Esophagus squamous epithelium (tissue), 5 donors: ENCODE measurements around the gene CHD2. TPM values are rescaled to one million over a fixed set of nuclear protein-coding genes. Genes with fewer than 3 reads are reported as not detected.

Experiments used
- DNase-seq: peaks from one replicate; lab custom pipeline; 2025; lab: John Stamatoyannopoulos, UW
- H3K27ac ChIP-seq, 4 donors: fragments of 200-600 bp; sonication (generic); one replicate each; pipeline ENCODE4 v1.5.1; 2016 to 2019; ENCODE audit warnings: mild to moderate bottlenecking in 1 of 4
- H3K27me3 ChIP-seq, 4 donors: fragments of 200-600 bp; sonication (generic); 1 replicate in 3 of 4; 2 replicates in 1 of 4; pipeline versions ENCODE4 v1.5.1 to v1.6.0; 2017 to 2021; ENCODE audit warnings: antibody characterized with exemption in 1 of 4
- H3K36me3 ChIP-seq, 3 donors: fragments of 200-600 bp; sonication (generic); one replicate each; pipeline ENCODE4 v1.5.1; 2016 to 2019
- H3K4me1 ChIP-seq, 3 donors: fragments of 200-600 bp; sonication (generic); one replicate each; pipeline ENCODE4 v1.5.1; 2017 to 2019
- H3K4me3 ChIP-seq, 4 donors: fragments of 200-600 bp; sonication (generic); 1 replicate in 3 of 4; 2 replicates in 1 of 4; pipeline ENCODE4 v1.5.1; 2016 to 2019; ENCODE audit warnings: mild to moderate bottlenecking in 2 of 4, moderate library complexity in 1 of 4
- H3K9me3 ChIP-seq, 3 donors: fragments of 200-600 bp; sonication (generic); one replicate each; pipeline ENCODE4 v1.5.1; 2016 to 2019
- POLR2A ChIP-seq, 4 donors: fragments of 450-650 bp; IDR thresholded peaks; one replicate each; pipeline ENCODE4 v1.6.1; 2017; ENCODE audit warnings: antibody characterized with exemption in 4 of 4, mild to moderate bottlenecking in 4 of 4, moderate library complexity in 3 of 4
- WGBS, 2 donors: methylation state at CpG; one replicate each; pipeline ENCODE4 v1.1.5; 2018; 5-methylcytosine and 5-hydroxymethylcytosine counted together
- intact Hi-C: fragments of 100-400 bp; cut with DNase I; formaldehyde crosslinking; loops from one replicate; pipeline ENCODE4 v1.15.0; 2022
- total RNA-seq, 4 donors: library from RNA; depleted of rRNA; stranded (reverse); fragments of >200 nt; gene quantifications; one replicate each; pipeline ENCODE4 v1.1.0, GENCODE V29; 2016
- TF ChIP-seq, protein P1 (sequence below), 6 experiments: fragments of 450-650 bp in 4 of 6; fragments of 200-600 bp in 2 of 6; sonication (generic) in 2 of 6; IDR thresholded peaks; one replicate each; pipeline ENCODE4 v1.5.1; 2016 to 2019; ENCODE audit warnings: antibody characterized with exemption in 6 of 6, mild to moderate bottlenecking in 4 of 6, moderate library complexity in 4 of 6
- donor health status: DM: yes; HTN: yes; CAD: no.

CHD2 gene
- total RNA-seq, 4 donors from 2014 or later: 36.1 to 132 (median 74.8) TPM

DNA sequence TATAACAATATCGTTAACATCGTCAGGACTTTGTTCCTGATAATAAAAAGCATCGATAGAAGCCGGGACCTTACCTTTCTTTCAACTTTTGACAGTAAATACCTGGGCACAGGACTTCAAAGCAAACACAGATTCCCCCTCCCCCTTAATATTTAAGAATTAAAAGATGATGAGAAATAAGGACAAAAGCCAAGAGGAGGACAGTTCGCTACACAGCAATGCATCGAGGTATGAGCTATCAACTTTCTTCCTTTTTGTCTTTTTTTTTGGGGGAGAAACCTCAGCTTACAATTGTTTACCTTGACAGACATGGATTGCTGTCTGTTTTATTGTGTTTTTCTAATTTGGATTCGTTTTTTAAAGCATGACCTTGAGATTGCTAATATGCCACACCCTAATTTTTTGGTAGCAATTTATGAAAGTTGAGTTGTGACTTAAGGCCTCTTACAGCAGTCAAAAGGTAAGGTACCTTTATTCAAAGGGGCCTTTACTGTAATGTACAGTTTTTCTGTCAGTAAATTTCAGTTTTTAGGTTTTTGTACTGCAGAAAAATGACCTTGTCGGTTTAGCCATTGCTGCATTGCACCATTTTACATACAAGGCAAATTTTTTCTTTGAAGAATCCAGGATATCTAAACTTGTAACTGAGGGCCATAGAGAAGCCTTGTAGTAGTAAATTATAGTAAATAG, 1.1 kb downstream of the CHD2 start:
- Histone ChIP-seq H3K4me3 (peak overlapping the region; percentile 49 to 87 (median 64)), H3K4me1 (peaks cover 0 to 74% (median 23%) of the 10 kb centered on the region in 3 donors), H3K27ac (peak overlapping the region; percentile 93 to 100 (median 96)), H3K36me3 (peaks cover 0 to 22% (median 0%) of the 10 kb centered on the region in 3 donors), H3K27me3 (no peaks in the 10 kb centered on the region), H3K9me3 (no peaks in the 10 kb centered on the region)
- TF ChIP-seq, protein P1, sequence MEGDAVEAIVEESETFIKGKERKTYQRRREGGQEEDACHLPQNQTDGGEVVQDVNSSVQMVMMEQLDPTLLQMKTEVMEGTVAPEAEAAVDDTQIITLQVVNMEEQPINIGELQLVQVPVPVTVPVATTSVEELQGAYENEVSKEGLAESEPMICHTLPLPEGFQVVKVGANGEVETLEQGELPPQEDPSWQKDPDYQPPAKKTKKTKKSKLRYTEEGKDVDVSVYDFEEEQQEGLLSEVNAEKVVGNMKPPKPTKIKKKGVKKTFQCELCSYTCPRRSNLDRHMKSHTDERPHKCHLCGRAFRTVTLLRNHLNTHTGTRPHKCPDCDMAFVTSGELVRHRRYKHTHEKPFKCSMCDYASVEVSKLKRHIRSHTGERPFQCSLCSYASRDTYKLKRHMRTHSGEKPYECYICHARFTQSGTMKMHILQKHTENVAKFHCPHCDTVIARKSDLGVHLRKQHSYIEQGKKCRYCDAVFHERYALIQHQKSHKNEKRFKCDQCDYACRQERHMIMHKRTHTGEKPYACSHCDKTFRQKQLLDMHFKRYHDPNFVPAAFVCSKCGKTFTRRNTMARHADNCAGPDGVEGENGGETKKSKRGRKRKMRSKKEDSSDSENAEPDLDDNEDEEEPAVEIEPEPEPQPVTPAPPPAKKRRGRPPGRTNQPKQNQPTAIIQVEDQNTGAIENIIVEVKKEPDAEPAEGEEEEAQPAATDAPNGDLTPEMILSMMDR (IDR thresholded peaks at IDR 0.05): no peak
- TF ChIP-seq POLR2A (IDR thresholded peaks at IDR 0.05): no peak
- no peak for DNase-seq
- intact Hi-C loops: no loop called here
- 0 to 1% methylated on average over 8 of the region's 8 CpGs for WGBS, 2 donors

DNA sequence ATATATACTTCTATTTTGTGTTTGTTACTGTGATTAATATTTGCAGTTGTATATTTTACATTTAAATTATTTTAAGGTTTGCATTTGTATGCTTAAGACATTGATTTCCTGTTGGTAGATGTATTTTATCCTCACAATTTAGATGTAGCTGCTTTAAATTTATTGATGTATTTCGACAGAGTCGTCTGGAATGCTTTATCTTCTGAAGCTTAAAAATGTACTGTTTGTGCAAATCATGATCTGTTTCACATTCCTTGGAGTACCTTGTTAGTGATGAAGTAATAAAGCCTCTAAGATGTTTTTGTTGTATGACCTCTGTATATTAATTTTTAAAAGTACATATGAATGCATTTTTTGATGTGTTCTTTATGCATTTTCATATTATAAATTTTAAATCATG, 1.9 kb downstream of the CHD2 start:
- DNase-seq: no peak
- Histone ChIP-seq H3K4me3 (peak overlapping the region; percentile 49 to 87 (median 64)), H3K27ac (peak overlapping the region; percentile 93 to 100 (median 96)), H3K9me3 (no peaks in the 10 kb centered on the region), H3K27me3 (no peaks in the 10 kb centered on the region), H3K4me1 (peaks cover 3 to 74% (median 21%) of the 10 kb centered on the region in 3 donors), H3K36me3 (peaks cover 0 to 17% (median 0%) of the 10 kb centered on the region in 3 donors)
- intact Hi-C loops: no loop called here
- TF ChIP-seq POLR2A (IDR thresholded peaks at IDR 0.05): no peak
- TF ChIP-seq, protein P1 (IDR thresholded peaks at IDR 0.05): no peak
- WGBS, 2 donors: 0% methylated on average over 2 of the region's 2 CpGs

DNA sequence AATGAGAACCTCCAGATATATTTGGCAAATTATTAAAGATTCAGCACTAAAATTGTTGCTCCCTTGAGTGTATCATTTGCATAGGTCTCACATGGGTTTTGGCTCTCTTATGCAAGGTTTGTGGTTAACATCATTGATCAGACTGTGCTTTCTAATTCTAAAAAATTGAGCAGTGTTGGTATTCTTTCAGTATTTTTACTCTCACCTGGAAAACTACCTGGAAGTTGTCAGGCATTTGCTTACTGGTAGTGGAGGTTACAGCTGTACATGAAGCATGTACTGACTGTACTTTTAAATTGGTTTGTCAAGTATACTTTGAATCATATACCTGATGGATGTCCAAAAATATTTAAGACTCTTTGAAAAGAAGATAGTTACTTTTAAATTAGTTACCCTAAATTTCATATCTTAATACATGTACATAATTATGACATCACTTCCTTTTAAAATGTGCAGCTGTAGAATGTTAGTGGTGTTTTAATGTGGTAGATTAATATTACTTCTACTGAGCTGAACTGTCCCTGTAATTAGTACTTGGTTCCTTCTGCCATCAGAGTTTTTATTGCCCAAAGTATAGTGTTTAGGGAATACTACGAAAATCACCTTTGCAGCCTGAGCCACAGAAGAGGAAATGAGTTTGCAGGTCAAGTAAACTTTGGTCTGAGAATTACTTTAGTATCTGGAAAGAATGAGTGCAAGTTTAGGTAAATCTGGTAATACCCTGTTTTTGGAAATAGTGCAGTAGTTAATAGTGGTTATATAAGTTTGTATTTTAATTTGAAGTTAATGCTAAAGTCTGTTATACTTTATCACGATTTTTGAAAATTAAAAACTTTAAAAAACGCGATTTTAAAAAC, 2.8 kb downstream of the CHD2 start:
- intact Hi-C loops: no loop called here
- 1% methylated on average over 4 of the region's 4 CpGs for WGBS, 2 donors
- H3K27me3 ChIP-seq: no peaks in the 10 kb centered on the region
- DNase-seq: no peak
- peak overlapping the region; percentile 49 to 87 (median 64) for H3K4me3 ChIP-seq
- H3K27ac ChIP-seq: peak overlapping the region; percentile 95 to 100 (median 96)
- peaks cover 0 to 7% (median 0%) of the 10 kb centered on the region in 3 donors for H3K36me3 ChIP-seq
- H3K9me3 ChIP-seq: no peaks in the 10 kb centered on the region
- H3K4me1 ChIP-seq: peaks cover 12 to 75% (median 29%) of the 10 kb centered on the region in 3 donors
- TF ChIP-seq, protein P1 (IDR thresholded peaks at IDR 0.05): no peak
- TF ChIP-seq POLR2A (IDR thresholded peaks at IDR 0.05): no peak

DNA sequence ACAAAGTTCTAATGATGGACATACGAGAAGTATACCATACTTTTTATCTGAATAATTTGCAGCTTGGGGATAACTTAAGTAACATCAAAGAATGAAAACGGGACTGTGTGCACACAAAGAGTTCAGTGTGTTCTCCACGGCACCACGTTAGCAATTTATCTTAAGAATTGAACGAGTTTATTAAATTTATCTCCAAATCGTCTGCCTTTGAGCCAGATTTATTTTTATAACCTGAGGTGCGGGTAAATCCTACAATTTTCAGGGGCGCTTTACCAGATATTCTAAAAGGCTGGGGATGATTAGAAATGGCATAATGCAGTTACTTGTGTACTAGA, 3.5 kb downstream of the CHD2 start:
- peaks cover 0 to under 1% (median 0%) of the 10 kb centered on the region in 3 donors for H3K36me3 ChIP-seq
- TF ChIP-seq, protein P1 (IDR thresholded peaks at IDR 0.05): no peak
- no peak for TF ChIP-seq POLR2A (IDR thresholded peaks at IDR 0.05)
- no peaks in the 10 kb centered on the region for H3K9me3 ChIP-seq
- no peak for DNase-seq
- H3K27me3 ChIP-seq: no peaks in the 10 kb centered on the region
- 2 to 3% methylated on average over 8 of the region's 8 CpGs for WGBS, 2 donors
- H3K4me1 ChIP-seq: peaks cover 17 to 75% (median 33%) of the 10 kb centered on the region in 3 donors
- peak overlapping the region; percentile 49 to 87 (median 64) for H3K4me3 ChIP-seq
- intact Hi-C loops: no loop called here
- peak overlapping the region; percentile 95 to 100 (median 96) for H3K27ac ChIP-seq
